Activated T-helper 2 cell treated with anti-CD3 and anti-CD28 coated beads, Interferon-gamma antibody, Interleukin-2, Interleukin-4, amounts not matched to agents 10 μg/mL and 5 μg/mL and 100 μg/mL, durations not matched to agents 14 hours and 24 hours and 36 hours (primary cell): ENCODE data around the gene DPH1. TPM values are rescaled to one million over a fixed set of nuclear protein-coding genes. Genes with fewer than 3 reads are reported as not detected.

ENCODE experiments used
- DNase-seq: peaks from one replicate; pipeline ENCODE4 v3.0.0; 2021; ENCODE audit warnings: low spot score
- H3K27ac Mint-ChIP-seq: one replicate; pipeline ENCODE4 v1.8.0; 2021; ENCODE audit warnings: mixed read lengths
- H3K27me3 Mint-ChIP-seq: one replicate; pipeline ENCODE4 v1.8.0; 2021; ENCODE audit warnings: low read depth, mixed read lengths
- H3K36me3 Mint-ChIP-seq: one replicate; pipeline ENCODE4 v1.8.0; 2021; ENCODE audit warnings: low read depth, mixed read lengths
- H3K4me1 Mint-ChIP-seq: one replicate; pipeline ENCODE4 v1.8.0; 2021; ENCODE audit warnings: low read depth, mixed read lengths
- H3K4me3 Mint-ChIP-seq: one replicate; pipeline ENCODE4 v1.8.0; 2021; ENCODE audit warnings: low read depth, mild to moderate bottlenecking, moderate library complexity, mixed read lengths
- H3K9me3 Mint-ChIP-seq: one replicate; pipeline ENCODE4 v1.8.0; 2021; ENCODE audit warnings: mixed read lengths
- intact Hi-C: fragments of 100-400 bp; cut with micrococcal nuclease; formaldehyde crosslinking; loops from one replicate; pipeline ENCODE4 v1.15.1; 2023
- total RNA-seq: library from RNA; stranded (reverse); gene quantifications from 2 replicates; pipeline ENCODE4 v1.2.3, GENCODE V29; 2022

The DPH1 gene
- total RNA-seq, 1 donor from 2014 or later = 47.5 TPM

- Mint-ChIP-seq H3K4me1 (peaks cover 21% of the 10 kb centered on the region), H3K4me3 (peak overlapping the region; percentile 89), H3K27ac (no peak overlapping the region), H3K36me3 (peaks cover 57% of the 10 kb centered on the region), H3K27me3 (no peaks in the 10 kb centered on the region), H3K9me3 (no peaks in the 10 kb centered on the region)
- DNase-seq = no peak
- intact Hi-C loops = loop anchor here (1.0 to 10.0 kb wide), 3 partner anchors 11 to 396 kb away; partner anchors contain the start of genes DPH1, RILP and SCARF1
Observed at GRCh38 chr17:2040942-2041560, 11.1 kb downstream of the DPH1 start.

- Mint-ChIP-seq H3K27me3 (no peaks in the 10 kb centered on the region), H3K36me3 (peaks cover 55% of the 10 kb centered on the region), H3K27ac (peak within 1 kb of the TSS; percentile 91), H3K4me1 (peaks cover 21% of the 10 kb centered on the region), H3K4me3 (peak within 1 kb of the TSS; percentile 89), H3K9me3 (no peaks in the 10 kb centered on the region)
- peak; percentile 96 for DNase-seq
- intact Hi-C loops = loop anchor here (1.0 to 10.0 kb wide), 3 partner anchors 11 to 397 kb away; partner anchors contain the start of genes DPH1, RILP and SCARF1
Observed at GRCh38 chr17:2041561-2042389, 11.8 kb downstream of the DPH1 start, which contains the start of gene OVCA2. Gene OVCA2 (plus strand): TSS chr17:2042022. CDS start chr17:2042048, 26 bp downstream.

- H3K9me3 Mint-ChIP-seq = no peaks in the 10 kb centered on the region
- H3K27ac Mint-ChIP-seq = peak overlapping the region; percentile 91
- peaks cover 53% of the 10 kb centered on the region for H3K36me3 Mint-ChIP-seq
- H3K4me1 Mint-ChIP-seq = peaks cover 21% of the 10 kb centered on the region
- no peaks in the 10 kb centered on the region for H3K27me3 Mint-ChIP-seq
- DNase-seq = no peak
- peak overlapping the region; percentile 89 for H3K4me3 Mint-ChIP-seq
- intact Hi-C loops = loop anchor here (5.0 to 10.0 kb wide), 2 partner anchors 325 to 398 kb away; partner anchors contain the start of genes RILP and SCARF1
Observed at GRCh38 chr17:2042390-2042847, 12.5 kb downstream of the DPH1 start.

- Mint-ChIP-seq H3K9me3 (no peaks in the 10 kb centered on the region), H3K27ac (peak overlapping the region; percentile 64), H3K4me3 (peak overlapping the region; percentile 89), H3K4me1 (peaks cover 22% of the 10 kb centered on the region), H3K36me3 (peaks cover 53% of the 10 kb centered on the region), H3K27me3 (no peaks in the 10 kb centered on the region)
- intact Hi-C loops = loop anchor here (5.0 to 10.0 kb wide), 2 partner anchors 326 to 398 kb away; partner anchors contain the start of genes RILP and SCARF1
- no peak for DNase-seq
Observed at GRCh38 chr17:2042933-2043332, 13.0 kb downstream of the DPH1 start.

- H3K4me3 Mint-ChIP-seq = peak overlapping the region; percentile 89
- peaks cover 28% of the 10 kb centered on the region for H3K4me1 Mint-ChIP-seq
- H3K27me3 Mint-ChIP-seq = no peaks in the 10 kb centered on the region
- H3K27ac Mint-ChIP-seq = no peak overlapping the region
- intact Hi-C loops = loop anchor here (5.0 to 10.0 kb wide), 2 partner anchors 326 to 399 kb away; partner anchors contain the start of genes RILP and SCARF1
- peaks cover 56% of the 10 kb centered on the region for H3K36me3 Mint-ChIP-seq
- DNase-seq = no peak
- no peaks in the 10 kb centered on the region for H3K9me3 Mint-ChIP-seq
Observed at GRCh38 chr17:2043785-2044184, 13.8 kb downstream of the DPH1 start.

GRCh38 chr17:2044263-2044894, 14.4 kb downstream of the DPH1 start:
- Mint-ChIP-seq H3K27ac (no peak overlapping the region), H3K9me3 (no peaks in the 10 kb centered on the region), H3K4me1 (peaks cover 34% of the 10 kb centered on the region), H3K27me3 (no peaks in the 10 kb centered on the region), H3K36me3 (peaks cover 61% of the 10 kb centered on the region), H3K4me3 (peak overlapping the region; percentile 21)
- no peak for DNase-seq
- intact Hi-C loops = loop anchor here (5.0 to 10.0 kb wide), 2 partner anchors 327 to 400 kb away; partner anchors contain the start of genes RILP and SCARF1

- intact Hi-C loops = loop anchor here (10.0 kb wide), 1 partner anchor 403 kb away; the partner anchor contains the start of genes RILP and SCARF1
- peaks cover 42% of the 10 kb centered on the region for H3K36me3 Mint-ChIP-seq
- H3K27me3 Mint-ChIP-seq = peaks cover 7% of the 10 kb centered on the region
- no peaks in the 10 kb centered on the region for H3K9me3 Mint-ChIP-seq
- no peak overlapping the region for H3K27ac Mint-ChIP-seq
- no peak for DNase-seq
- H3K4me3 Mint-ChIP-seq = no peak overlapping the region
- H3K4me1 Mint-ChIP-seq = peaks cover 30% of the 10 kb centered on the region
Observed at GRCh38 chr17:2047590-2047989, 17.6 kb downstream of the DPH1 start.

- no peak for DNase-seq
- intact Hi-C loops = loop anchor here (10.0 kb wide), 1 partner anchor 404 kb away; the partner anchor contains the start of genes RILP and SCARF1
- peak overlapping the region; percentile 74 for H3K4me3 Mint-ChIP-seq
- peaks cover 26% of the 10 kb centered on the region for H3K4me1 Mint-ChIP-seq
- peaks cover 30% of the 10 kb centered on the region for H3K36me3 Mint-ChIP-seq
- H3K9me3 Mint-ChIP-seq = no peaks in the 10 kb centered on the region
- no peak overlapping the region for H3K27ac Mint-ChIP-seq
- peaks cover 7% of the 10 kb centered on the region for H3K27me3 Mint-ChIP-seq
Observed at GRCh38 chr17:2048805-2049204, 18.9 kb downstream of the DPH1 start.

- peaks cover 7% of the 10 kb centered on the region for H3K27me3 Mint-ChIP-seq
- peak; percentile 88 for DNase-seq
- H3K4me3 Mint-ChIP-seq = peak overlapping the region; percentile 74
- intact Hi-C loops = loop anchor here (5.0 to 10.0 kb wide), 2 partner anchors 353 to 405 kb away; partner anchors contain the start of genes MNT, RILP and SCARF1
- H3K27ac Mint-ChIP-seq = peak overlapping the region; percentile 26
- no peaks in the 10 kb centered on the region for H3K9me3 Mint-ChIP-seq
- H3K4me1 Mint-ChIP-seq = peaks cover 30% of the 10 kb centered on the region
- H3K36me3 Mint-ChIP-seq = peaks cover 25% of the 10 kb centered on the region
Observed at GRCh38 chr17:2049333-2050299, 19.7 kb downstream of the DPH1 start.

- H3K27ac Mint-ChIP-seq = no peak overlapping the region
- peak; percentile 64 for DNase-seq
- peaks cover 7% of the 10 kb centered on the region for H3K27me3 Mint-ChIP-seq
- intact Hi-C loops = loop anchor here (5.0 kb wide), 1 partner anchor 352 kb away; the partner anchor contains the start of gene MNT
- peaks cover 17% of the 10 kb centered on the region for H3K36me3 Mint-ChIP-seq
- H3K9me3 Mint-ChIP-seq = no peaks in the 10 kb centered on the region
- peaks cover 29% of the 10 kb centered on the region for H3K4me1 Mint-ChIP-seq
- no peak overlapping the region for H3K4me3 Mint-ChIP-seq
Observed at GRCh38 chr17:2050300-2051060, 20.5 kb downstream of the DPH1 start.
